HG03280 (cell line): ENCODE data around the gene FANK1.
A peak's percentile ranks its signal among the peaks of the same experiment; 100 is the strongest.
"Not testable (repeated sequence)": the region's sequence is repeated elsewhere in the genome, so short reads cannot be mapped to it uniquely, and the experiment has no call there.

Experiments used
- ATAC-seq: cut with Tn5 transposase; IDR thresholded peaks from one replicate; pipeline ENCODE4 v1.9.1; 2021; ENCODE audit warnings: mild to moderate bottlenecking, moderate library complexity; ENCODE audit not compliant: unreplicated experiment

The FANK1 gene

DNA sequence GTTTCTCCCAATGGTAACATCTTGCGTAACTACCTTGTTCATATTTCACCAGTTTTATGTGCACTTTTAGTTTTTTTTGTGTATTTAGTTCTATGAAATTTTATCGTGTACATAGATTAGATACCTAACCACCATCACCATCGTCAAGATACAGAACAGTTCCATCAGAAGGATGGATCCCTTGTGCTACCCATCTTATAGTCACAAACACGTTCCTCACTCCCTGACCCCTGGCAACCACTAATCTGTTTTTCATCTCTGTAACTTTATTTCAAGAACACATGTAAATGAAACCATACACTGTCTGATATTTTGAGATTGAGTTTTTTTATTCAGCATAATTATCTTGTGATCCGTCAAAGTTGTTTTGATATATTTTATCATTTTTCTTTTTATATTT lies 29.9 kb downstream of the FANK1 start:
- no peak for ATAC-seq

DNA sequence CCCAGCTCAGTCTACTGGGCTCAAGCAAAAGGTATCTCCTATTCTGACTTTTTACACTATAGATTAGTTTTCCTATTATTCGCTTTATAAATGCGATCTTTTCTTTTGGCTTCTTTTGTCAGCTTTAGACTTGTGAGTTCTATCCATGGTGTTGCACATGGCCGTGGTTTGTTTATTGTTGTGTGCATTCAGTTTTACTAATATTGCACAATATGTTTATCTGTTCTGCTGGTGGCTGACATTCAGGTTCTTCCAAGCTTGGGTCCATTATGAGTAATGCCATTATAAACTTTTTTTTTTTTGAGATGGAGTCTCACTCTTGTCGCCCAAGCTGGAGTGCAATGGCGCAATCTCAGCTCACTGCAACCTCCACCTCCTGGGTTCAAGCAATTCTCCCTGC lies 30.9 kb downstream of the FANK1 start:
- ATAC-seq: not testable (repeated sequence)

DNA sequence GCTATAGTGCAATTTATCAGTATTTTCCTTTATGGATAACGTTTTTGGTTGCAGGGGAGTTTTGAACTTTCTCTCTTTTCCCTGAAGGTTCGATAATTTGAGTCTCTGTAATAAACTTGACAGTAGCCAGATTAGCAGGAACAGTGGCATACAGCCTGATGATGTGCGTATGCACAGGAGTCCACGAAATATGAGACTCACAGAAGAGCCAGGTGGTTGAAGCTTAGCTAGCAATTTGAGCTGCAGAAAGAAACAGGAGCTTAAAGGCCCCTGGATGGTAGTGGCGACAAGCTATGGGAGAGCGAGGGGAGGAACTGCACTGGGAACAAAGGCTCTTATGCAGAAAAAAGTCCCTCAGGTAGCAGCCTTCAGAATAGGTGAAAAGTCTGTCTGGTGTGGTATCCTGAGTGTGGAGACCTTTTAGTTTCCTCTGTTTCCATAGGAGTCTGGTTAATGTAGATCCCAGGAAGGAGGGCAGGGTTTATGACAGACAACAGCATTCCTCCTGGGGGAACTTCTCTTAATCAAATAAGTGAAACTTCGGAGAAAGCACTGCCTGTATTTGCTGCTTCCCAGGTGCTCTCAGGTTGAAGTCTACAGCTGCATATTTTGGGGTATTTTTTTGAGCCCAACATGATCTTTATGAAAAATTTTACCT lies 32.7 kb downstream of the FANK1 start:
- ATAC-seq: no peak

DNA sequence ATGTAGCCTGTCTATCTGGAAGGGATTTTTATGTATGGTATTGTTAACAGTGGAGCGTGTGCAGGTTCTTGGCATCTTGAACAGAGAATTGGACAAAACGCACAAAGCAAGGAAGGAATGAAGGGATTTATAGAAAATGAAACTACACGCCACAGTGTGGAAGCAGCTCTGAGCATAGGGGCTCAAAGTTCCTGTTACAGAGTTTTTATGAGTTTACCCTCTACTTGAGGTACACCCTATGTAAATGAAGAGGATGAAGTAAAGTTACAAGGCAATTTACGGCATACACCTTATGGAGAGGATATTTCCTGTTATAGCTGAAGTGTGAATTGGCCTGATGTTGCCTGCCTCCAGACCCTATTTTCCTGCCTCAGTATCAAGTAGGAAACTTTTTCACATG lies 33.3 kb downstream of the FANK1 start:
- ATAC-seq: no peak

DNA sequence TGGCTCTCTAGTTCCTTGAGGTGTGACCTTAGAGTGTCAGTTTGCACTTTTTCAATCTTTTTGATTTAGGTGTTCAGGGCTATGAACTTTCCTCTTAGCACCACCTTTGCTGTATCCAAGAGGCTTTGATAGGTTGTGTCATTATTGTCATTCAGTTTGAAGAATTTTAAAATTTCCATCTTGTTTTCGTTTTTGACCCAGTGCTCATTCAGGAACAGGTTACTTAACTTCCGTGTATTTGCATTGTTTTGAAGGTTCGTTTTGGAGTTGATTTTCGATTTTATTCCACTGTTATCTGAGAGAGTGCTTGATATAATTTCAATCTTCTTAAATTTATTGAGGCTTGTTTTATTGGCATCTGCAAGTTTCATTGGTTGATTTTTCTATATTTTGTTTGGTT lies 37.3 kb downstream of the FANK1 start:
- ATAC-seq: no peak

DNA sequence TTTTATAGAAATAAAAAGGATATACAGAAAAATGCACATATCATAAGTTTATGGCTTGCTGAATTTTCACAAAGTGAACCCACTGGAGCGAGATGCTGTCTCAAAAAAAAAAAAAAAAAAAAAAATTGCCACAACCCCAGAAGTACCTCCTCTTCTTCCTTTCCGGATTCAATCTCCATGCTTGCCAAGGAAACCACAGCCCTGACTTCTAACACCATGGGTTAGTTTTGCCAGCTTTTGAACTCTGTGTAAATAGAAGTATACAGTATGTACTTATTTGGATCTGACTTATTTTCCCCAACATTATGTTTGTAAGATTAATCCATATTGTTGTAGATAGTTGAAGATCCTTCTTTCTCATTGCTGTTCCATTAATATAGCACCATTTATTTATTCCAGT lies 40.0 kb downstream of the FANK1 start:
- no peak for ATAC-seq

DNA sequence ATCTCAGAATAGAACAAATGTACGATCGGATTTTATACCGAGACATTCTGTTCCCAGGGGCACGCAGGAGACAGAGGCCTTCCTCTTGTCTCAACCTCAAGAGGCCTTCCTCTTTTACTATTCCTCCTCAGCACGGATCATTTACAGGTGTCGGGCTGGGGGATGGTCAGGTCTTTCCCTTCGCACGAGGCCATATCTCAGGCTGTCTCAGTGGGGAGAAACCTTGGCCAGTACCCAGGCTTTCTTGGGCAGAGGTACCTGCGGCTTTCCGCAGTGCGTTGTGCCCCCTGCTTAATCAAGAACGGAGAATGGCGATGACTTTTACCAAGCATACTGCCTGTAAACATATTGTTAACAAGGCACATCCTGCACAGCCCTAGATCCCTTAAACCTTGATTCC lies 44.2 kb downstream of the FANK1 start:
- ATAC-seq: no peak

DNA sequence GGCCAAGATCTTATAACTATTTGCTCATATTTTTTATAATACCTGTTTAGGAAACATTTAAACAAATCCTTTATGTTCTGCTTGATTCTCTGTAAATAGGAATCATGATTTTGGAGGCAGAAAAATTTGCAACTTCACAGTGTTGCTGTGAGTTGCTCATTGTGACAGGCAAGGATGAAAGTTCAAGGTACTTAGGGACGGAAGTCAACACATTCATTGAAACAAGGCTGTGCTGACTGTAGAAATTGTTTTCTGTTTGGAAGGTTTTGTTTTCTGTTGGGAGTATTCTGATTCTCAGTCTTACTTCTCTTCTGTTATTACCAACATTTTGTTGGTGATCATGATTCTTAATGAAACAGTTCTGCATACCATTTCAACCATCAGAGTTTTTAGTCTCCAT lies 54.9 kb downstream of the FANK1 start:
- no peak for ATAC-seq

DNA sequence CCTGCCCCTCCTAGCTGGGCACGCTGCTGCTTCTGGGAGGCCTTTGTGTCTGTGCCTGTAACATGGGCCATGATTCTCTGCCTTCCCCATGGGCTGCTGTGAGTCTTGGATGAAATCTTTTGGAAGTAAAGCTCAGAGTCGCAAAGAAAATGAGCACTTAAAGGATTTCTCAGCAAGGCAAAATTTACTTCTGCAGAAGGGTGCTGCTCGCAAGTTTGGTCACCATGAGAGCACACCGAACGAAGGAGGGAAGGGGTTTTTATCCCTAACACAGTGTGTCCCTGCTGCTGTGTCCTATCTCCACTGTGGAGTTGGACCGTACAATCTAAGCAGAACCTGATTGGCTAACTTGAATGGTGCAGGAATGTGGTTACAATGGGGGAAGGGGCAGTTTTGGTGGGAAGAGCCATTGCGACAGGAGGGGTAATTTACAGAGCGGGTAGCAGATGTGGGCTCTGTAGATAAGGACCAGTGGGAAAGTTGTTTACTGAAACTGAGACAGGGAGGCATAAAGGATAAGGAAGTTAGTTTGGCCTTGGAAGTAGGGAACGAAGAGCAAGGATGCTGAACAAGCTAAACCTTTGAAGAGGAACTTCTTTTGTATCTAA lies 57.5 kb downstream of the FANK1 start:
- no peak for ATAC-seq

DNA sequence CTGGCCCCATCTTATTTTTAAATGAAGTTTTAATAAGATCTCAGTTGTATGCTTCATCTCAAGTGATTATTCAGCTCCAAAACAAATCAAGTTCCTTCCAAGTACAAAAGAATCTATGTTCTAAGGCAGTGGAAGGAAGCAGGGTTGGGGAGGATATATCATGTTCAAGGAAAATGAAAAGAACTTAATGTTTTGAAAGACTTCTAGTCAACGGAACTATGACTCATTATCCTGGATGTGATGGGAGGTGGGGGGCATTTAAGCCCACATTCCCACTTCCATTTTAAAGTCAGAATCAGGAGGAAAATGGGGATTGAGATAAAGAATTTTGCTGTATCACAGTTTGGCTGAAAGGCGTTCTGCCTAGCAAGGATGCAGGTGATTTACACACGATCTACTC lies 59.4 kb downstream of the FANK1 start:
- ATAC-seq: no peak

DNA sequence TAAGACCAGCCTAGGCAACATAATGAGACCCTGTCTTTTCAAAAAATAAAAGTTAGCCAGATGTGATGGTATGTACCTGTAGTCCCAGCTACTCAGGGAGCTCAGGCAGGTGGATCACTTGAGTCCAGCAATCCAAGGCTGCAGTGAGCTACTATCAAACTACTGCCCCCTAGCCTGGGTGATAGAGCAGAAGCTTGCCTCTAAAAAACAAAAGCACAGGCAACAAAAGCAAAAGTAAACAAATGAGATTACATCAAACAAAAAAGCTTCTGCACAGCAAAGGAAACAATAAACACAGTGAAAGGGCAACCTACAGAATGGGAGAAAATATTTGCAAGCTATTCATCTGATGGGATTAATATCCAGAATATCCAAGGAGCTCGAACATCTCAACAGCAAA lies 65.4 kb downstream of the FANK1 start:
- ATAC-seq: no peak

DNA sequence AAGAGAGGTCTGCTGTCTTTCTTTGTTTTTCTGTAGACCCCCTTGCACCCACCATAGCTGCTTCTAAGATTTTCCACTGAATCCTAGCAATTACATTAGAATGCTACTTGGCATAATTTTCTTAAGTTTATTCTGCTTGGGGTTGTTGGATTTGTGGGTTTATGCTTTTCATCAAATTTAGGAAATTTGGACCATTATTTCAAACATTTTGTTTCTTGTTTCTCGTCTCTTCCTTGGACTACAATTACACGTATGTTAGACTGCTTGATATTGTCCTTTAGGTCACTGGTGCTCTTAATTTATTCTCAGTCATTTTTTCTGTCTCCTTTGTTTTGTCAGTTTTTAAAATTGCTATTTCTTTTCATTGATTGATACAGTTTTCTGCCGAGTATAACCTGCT lies 65.8 kb downstream of the FANK1 start:
- no peak for ATAC-seq

DNA sequence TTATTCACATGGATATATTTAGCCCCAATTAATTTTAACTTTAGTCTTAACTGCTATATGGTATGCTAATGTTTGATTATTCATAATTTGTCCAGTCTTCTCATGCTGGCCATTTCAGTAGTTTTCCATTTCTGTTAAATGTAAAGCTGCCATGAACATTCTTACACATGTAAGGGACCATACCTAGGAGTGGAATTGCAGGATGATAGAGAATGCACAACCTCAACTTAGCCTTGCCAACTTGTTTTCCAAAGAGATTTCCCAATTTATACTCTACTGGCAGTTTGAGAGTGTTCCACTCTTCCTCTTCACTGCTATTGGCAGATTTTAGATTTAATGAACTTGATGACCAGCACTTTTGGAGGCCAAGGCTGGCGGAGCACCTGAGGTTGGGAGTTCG lies 68.2 kb downstream of the FANK1 start:
- ATAC-seq: no peak

DNA sequence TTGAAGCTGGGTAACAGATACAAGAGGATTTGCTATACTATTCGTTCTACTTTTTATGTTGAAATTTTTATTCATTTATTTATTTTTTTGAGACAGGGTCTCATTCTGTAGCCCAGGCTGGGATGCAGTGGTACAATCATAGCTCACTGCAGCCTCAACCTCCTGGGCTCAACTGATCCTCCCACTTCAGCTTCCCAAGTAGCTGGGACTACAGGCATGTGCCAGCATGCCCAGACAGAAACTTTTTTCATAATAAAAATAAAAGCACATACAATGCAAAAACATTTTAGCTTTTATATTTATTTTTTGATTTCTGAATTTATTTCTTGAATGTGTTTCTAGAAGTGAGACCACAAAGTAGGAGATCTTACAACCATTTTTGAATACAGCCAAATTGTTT lies 71.2 kb downstream of the FANK1 start:
- no peak for ATAC-seq

DNA sequence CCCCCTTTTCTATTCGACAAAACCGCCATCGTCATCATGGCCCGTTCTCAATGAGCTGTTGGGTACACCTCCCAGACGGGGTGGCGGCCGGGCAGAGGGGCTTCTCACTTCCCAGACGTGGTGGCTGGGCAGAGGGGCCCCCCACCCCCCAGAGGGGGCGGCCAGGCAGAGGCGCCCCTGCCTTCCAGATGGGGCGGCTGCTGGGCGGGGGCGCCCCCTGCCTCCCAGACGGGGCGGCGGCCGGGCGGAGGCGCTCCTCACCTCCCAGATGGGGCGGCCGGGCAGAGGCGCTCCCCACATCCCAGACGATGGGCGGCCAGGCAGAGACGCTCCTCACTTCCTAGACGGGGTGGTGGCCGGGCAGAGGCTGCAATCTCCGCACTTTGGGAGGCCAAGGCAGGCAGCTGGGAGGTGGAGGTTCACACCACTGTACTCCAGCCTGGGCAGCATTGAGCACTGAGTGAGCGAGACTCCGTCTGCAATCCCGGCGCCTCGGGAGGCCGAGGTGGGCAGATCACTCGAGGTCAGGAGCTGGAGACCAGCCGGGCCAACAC lies 73.8 kb downstream of the FANK1 start:
- not testable (repeated sequence) for ATAC-seq

DNA sequence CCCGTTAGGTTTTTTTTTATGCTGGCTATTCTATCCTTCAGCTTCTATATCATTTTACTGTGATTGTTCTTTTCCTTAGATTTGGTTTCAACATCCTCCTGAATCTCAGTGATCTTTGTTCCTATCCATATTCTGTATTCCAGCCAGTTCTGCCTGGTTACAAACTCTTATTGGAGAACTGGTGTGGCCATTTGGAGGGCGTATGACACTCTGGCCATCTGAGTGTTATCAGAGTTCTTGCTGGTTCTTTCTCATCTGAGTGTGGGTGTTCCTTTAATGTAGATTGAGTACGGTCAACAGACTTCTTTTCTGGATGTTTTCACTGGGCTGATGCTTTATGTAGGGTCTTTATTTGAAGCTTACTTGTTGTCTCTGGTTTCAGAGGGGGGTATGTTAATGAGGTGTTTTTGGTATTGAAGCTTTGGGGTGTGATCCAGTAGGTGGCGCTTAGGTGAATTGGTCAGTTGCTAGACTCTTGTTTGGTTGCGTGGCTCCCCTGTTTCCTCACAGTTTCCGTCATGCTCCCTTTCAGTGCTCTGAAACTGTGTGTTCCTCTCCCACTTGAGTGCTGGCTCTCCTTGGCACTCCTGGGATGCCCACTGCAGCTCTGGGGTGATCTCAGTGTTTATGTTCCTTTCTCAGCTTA lies 80.7 kb downstream of the FANK1 start:
- no peak for ATAC-seq

DNA sequence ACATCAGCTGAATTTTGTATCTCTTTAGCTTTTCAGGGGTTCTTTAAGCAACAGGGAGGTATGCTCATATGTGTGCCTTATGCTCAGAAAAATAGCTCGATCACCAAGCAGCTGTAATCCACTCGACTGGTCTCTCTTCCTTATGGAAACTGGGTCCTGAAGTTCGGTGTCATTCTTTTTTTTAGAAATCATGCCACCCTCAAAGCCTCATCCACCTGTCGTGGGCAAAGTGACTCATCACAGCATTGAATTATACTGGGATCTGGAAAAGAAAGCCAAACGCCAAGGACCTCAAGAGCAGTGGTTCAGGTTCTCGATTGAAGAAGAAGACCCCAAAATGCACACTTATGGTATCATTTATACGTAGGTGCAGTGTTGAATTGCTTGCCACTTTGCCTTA lies 83.6 kb downstream of the FANK1 start:
- no peak for ATAC-seq

DNA sequence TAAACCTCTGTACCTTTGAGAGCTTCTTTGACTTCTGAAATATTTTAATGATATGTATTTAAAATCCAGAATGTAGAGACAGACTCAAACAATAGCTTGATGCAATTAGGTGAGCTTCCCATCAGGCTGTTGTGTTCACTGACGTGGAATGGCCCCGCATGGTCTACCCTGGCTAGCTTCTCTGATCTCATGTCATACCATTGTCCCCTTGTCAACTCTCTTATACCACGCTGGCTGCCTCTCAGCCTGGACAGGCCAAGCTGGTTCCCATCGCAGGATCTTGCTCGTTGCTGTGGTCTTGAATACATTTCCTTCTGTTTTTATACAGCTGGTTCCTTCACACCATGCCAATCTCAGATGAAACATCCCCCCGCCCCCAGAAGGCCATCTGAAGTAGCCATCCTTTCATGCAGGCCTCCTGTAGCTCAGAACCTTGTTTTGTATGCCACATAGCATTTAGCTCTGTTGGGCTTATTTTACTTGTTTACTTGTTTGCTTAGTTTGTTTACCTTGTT lies 84.2 kb downstream of the FANK1 start:
- no peak for ATAC-seq

DNA sequence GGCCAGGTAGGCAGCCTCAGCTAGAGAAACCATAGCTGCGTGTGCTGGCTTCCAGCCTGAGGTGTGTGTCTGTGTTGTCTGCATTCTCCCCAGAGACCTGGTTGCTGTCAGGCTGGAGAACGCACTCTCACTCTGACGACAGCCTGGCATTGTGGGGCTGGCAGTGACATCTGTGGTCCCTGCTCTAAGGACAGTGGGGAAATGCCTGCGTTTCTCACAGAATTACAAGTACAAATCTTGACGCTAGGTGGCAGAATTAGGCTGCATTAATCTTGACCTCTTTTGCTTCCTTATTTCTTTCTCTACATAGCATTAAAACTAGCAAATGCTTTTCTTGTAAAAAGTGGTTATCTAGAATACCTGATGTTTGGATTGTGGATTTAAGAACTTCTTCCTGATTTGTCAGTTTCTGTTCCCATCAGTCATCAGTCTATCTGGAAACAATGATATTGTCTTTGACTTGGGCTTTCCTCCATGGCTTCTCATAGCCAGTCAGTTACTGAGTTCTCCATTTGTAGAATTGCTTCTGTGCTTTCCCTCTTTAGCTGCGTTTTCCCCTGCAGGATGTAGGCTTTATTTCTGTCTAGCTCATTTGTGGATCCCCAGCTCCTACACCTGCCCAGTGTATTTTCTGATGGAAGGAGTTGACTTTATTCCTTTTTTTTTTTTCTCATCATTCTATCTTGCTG lies 86.0 kb downstream of the FANK1 start:
- ATAC-seq: peak; percentile 63

DNA sequence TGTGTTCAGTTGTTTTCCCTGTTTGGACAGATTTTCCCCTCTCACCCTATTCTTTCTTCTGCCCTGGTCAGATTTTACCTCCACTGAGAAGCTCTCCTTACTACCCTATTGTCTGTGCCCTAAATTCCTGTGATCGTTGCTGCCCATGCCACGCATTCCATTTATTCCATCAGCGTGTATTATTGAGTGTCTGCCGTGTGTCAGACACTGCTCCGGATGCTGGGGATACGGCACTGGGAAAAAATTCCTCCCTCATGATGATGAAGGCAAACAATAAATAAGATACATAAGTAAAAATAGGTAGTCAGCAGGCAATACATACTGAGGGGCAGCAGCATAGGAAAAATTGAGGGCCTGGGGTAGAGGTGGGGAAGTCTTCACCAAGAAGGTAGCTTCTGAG lies 86.8 kb downstream of the FANK1 start:
- ATAC-seq: no peak

DNA sequence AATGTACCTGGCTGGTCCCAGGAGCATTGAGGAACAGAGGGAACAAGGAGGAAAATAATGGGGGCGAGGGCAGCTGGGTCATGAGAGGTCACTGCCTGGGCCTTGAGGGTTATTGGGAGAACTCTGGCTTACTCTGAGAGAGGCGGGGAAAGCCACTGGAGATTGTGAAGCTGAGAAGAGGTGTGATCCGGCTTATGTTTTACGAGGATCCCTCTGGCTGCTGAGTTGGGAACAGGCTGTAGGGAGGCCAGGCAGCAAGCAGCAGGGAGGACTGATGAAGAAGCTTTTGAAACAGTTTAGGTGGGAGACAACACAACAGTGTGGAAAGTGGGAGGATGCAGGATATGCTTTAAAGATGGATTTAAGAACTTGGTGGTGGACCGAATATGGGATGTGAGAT lies 87.3 kb downstream of the FANK1 start:
- ATAC-seq: no peak

DNA sequence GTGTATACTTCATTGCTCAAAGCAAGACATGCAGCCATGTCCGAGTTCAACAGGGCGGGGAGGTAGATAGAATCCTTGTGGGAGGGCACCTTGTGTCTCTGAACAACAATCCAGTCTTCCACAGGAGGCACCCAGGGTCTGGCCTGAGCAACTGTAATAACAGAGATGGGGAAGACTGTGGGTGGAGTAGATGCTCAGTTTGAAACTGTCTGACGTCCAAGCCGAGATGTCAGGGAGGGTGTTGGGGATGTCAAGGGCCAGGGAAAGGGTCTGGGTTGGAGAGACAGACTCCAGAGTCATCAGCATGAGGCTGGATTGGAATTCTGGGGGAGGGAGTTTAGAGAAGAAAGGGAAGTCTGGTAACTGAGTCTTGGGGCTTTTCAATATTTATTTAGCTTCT lies 88.0 kb downstream of the FANK1 start:
- ATAC-seq: no peak
